HFF-Myc (cell line): ENCODE measurements around the gene UROD.
"Not testable (repeated sequence)": the region's sequence is repeated elsewhere in the genome, so short reads cannot be mapped to it uniquely, and the experiment has no call there.

ENCODE experiments used
- DNase-seq: peaks from one replicate; pipeline ENCODE4 v3.0.0-alpha.2; 2011; ENCODE audit warnings: low read depth; ENCODE audit errors: extremely low read depth
- H3K4me3 ChIP-seq: replicated peaks from 2 replicates; pipeline ENCODE4 v1.5.1; 2011; ENCODE audit warnings: low read depth, mild to moderate bottlenecking, control low read depth, low read length
- TF ChIP-seq, protein P1 (sequence below): IDR thresholded peaks from 2 replicates; pipeline ENCODE4 v1.5.1; 2012; ENCODE audit warnings: mild to moderate bottlenecking, low read depth, low read length, control low read depth; ENCODE audit errors: missing control alignments

Gene UROD

DNA sequence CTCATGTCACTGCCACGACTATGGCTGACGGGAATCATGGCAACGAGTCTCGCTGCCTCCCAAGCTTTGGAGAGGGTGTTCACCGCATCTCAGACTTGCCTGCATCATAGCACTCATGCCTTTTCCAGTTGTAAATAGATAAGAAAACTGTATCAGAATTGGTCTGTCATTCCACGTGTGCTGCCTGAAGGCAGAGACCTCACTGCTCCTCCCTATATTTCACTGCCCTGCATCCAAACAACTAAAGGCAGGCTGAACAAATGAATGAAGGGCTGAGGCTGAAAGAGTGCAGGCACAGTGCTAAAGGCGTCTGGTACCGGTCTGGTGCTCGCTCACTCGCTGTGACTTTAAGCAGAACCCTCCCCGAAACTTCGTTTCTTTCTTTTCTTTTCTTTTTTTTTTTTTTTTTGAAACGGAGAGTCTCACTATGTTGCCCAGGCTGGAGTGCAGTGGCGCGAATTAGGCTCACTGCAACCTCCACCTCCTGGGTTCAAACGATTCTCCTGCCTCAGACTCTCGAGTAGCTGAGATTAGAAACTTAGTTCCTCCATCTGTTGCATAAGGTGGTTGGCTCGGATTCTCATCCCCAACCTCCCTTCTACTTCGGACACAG, 26.2 kb upstream of the UROD start:
- DNase-seq = no peak
- TF ChIP-seq, protein P1, sequence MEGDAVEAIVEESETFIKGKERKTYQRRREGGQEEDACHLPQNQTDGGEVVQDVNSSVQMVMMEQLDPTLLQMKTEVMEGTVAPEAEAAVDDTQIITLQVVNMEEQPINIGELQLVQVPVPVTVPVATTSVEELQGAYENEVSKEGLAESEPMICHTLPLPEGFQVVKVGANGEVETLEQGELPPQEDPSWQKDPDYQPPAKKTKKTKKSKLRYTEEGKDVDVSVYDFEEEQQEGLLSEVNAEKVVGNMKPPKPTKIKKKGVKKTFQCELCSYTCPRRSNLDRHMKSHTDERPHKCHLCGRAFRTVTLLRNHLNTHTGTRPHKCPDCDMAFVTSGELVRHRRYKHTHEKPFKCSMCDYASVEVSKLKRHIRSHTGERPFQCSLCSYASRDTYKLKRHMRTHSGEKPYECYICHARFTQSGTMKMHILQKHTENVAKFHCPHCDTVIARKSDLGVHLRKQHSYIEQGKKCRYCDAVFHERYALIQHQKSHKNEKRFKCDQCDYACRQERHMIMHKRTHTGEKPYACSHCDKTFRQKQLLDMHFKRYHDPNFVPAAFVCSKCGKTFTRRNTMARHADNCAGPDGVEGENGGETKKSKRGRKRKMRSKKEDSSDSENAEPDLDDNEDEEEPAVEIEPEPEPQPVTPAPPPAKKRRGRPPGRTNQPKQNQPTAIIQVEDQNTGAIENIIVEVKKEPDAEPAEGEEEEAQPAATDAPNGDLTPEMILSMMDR = no peak
- H3K4me3 ChIP-seq = peak overlapping the region; percentile 86

DNA sequence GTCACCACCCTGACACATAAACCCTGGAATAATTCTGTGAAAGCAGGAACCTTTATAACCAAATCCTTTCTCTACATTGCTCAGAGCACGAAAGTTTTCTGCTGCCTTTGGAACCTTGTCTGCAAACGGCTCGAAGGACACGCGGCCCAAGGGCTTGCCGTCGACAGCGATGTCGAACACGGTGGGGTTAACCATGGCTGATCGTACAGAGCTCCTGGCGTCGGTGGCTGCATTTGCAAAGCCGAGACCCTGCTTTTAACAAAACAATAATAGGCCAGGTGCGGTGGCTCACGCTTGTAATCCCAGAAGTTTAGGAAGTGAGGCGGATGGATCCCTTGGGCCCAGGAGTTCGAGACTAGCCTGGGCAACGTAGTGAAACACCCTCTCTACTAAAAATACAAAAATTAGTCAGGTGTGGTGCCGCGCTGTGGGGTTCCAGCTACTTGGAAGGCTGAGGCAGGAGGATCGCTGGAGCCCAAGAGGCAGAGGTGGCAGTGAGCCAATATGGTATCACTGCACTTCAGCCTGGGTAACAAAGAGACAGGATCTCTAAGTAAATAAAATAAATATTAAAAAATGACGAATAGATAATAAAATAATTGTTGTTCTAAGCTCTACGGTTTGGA, 23.4 kb upstream of the UROD start:
- TF ChIP-seq, protein P1 = no peak
- no peak for DNase-seq
- H3K4me3 ChIP-seq = no peak overlapping the region

DNA sequence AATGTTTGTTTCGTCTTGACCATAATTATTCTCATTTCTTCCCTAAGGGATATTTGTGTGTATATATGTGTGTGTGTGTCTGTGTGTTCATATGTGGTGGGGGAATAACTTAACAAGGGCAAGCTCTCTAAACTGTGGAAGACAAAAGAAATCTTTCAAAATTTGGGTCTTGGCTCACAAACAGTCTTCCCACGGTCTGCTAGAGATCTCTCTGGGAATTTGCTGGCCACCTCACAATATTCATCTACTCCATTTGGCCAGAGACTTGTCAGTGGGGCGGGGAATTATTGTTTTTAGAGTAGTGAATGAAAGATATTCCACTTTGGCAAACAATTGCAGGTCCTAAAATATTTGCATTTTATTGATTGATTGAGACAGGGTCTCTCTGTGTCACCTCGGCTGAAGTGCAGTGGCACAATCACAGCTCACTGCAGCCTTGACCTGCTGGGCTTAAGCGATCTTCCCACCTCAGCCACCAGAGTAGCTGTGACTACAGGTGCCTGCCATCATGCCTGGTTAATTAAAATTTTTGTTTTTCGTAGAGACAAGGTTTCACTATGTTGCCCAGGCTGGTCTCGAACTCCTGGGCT, 17.6 kb upstream of the UROD start:
- no peak for DNase-seq
- TF ChIP-seq, protein P1 = no peak
- no peak overlapping the region for H3K4me3 ChIP-seq

DNA sequence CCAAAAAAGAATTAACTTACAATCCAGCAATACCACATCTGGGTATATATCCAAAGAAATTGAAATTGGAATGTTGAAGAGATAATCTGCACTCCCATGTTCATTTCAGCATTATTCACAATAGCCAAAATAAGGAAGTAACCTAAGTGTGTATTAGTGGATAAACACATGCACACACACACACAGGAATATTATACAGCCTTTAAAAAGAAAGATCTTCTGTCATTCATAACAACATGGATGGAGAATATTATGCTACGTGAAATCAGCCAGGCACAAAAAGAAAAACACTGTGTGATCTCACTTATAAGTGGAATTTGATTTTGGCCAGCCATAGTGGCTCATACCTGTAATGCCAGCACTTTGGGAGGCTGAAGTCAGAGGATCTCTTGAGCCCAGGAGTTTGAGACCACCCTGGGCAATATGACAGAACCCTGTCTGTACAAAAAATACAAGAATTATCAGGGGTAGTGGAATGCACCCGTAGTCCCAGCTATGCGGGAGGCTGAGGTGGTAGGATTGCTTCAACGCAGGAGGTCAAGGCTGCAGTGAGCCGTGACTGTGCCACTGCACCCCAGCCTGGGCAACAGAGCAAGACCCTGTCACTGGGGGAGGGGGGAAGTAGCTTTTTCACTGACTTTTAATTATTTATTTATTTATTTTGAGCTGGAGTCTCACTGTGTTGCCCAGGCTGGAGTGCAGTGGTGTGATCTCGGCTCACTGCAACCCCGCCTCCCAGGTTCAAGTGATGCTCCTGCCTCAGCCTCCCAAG, 16.4 kb upstream of the UROD start:
- no peak overlapping the region for H3K4me3 ChIP-seq
- no peak for DNase-seq
- TF ChIP-seq, protein P1 = no peak

DNA sequence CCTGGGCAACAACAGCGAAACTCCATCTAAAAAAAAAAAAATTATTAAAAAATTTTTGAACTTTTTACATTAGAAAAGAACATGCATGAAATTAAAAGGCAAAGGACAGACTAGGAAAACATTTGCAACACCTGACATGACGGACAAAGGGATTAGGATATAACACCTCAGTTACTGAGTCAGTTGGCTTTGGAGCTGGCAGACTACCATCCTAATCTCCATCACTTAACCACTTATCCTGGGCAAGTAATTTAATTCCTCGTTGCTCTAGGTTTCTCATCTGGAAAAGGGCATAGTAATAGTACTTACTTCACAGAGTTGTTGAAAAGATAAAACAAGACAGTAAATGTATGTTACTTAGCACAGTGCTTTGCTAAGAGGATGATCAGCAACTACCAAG, 12.8 kb upstream of the UROD start:
- TF ChIP-seq, protein P1 = no peak
- no peak for DNase-seq
- H3K4me3 ChIP-seq = no peak overlapping the region

DNA sequence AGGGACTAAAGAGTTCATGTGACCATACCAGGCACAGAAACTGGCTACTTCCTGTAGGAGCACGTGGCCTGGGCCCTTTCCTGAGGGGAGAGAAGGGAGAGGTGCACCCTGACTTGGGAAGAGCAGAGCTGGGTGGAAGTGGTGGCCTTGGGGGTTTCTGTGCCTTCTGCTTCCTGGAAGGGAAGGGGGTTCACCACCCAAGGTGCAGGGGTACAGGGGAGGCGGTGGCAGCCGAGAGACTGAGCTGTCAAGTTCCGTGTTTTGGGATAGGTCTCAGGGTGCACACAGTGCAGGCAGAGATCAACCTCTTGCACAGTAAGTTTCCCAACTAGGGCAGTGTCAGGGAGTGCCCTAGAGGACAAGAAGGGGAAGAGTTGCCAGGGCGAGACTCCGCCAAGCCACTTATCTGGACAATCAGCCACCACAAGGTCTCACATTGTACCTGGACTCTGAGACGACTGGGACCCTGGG, 11.0 kb upstream of the UROD start:
- TF ChIP-seq, protein P1 = no peak
- no peak overlapping the region for H3K4me3 ChIP-seq
- DNase-seq = no peak

DNA sequence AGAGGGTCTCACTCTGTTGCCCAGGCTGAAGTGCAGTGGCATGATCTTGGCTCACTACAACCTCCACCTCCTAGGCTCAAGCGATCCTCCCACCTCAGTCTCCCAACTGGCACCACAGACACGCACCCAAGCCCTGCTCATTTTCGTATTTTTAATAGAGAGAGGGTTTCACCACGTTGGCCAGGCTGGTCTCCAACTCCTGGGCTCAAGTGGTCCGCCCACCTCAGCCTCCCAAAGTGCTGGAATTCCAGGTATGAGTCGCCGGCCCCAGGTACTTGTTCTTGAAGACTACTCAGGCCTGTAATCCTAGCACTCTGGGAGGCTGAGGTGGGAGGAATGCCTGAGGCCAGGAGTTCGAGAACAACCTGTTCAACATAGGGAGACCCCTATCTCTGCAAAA, 10.5 kb upstream of the UROD start:
- DNase-seq, H3K4me3 ChIP-seq: not testable (repeated sequence)
